Hepatocyte (in vitro differentiated cells): Measurements from ENCODE around the gene SH3BGRL2. TPM values are rescaled to one million over a fixed set of nuclear protein-coding genes. Genes with fewer than 3 reads are reported as not detected.

Source experiments
- DNase-seq: peaks from one replicate; pipeline ENCODE4 v3.0.0-alpha.2; 2016; ENCODE audit warnings: low spot score
- H2AFZ ChIP-seq: fragments of 200-600 bp; sonication (generic); 2 replicates; pipeline ENCODE4 v1.6.0; 2016; ENCODE audit warnings: antibody characterized with exemption, mild to moderate bottlenecking
- H3K27ac ChIP-seq: fragments of 200-600 bp; sonication (generic); 2 replicates; pipeline ENCODE4 v1.5.1; 2016; ENCODE audit warnings: mild to moderate bottlenecking
- H3K27me3 ChIP-seq: fragments of 200-600 bp; sonication (generic); 2 replicates; pipeline ENCODE4 v1.6.1; 2016
- H3K36me3 ChIP-seq: fragments of 200-600 bp; sonication (generic); replicated peaks from 2 replicates; pipeline ENCODE4 v1.5.1; 2016; ENCODE audit warnings: low read depth; ENCODE audit not compliant: insufficient read depth
- H3K4me1 ChIP-seq: fragments of 200-600 bp; sonication (generic); 2 replicates; pipeline ENCODE4 v1.5.1; 2016; ENCODE audit warnings: mild to moderate bottlenecking, moderate library complexity; ENCODE audit not compliant: insufficient read depth
- H3K4me2 ChIP-seq: fragments of 200-600 bp; sonication (generic); 2 replicates; pipeline ENCODE4 v1.6.0; 2016
- H3K4me3 ChIP-seq: fragments of 200-600 bp; sonication (generic); 2 replicates; pipeline ENCODE4 v1.5.1; 2016; ENCODE audit warnings: mild to moderate bottlenecking
- H3K79me2 ChIP-seq: fragments of 200-600 bp; sonication (generic); 2 replicates; pipeline ENCODE4 v1.6.0; 2017; ENCODE audit warnings: mild to moderate bottlenecking
- H3K9me2 ChIP-seq: fragments of 200-600 bp; sonication (generic); replicated peaks from 2 replicates; pipeline ENCODE4 v1.6.0; 2017; ENCODE audit warnings: mild to moderate bottlenecking; ENCODE audit not compliant: insufficient read depth
- H3K9me3 ChIP-seq: fragments of 200-600 bp; sonication (generic); 2 replicates; pipeline ENCODE4 v1.5.1; 2016; ENCODE audit warnings: low read depth, mild to moderate bottlenecking
- H4K20me1 ChIP-seq: fragments of 200-600 bp; sonication (generic); 2 replicates; pipeline ENCODE4 v1.6.0; 2016; ENCODE audit warnings: mild to moderate bottlenecking; ENCODE audit not compliant: insufficient read depth, poor library complexity, severe bottlenecking
- EZH2 ChIP-seq: fragments of 200-600 bp; sonication (generic); IDR thresholded peaks from 2 replicates; pipeline ENCODE4 v1.6.1; 2016; ENCODE audit warnings: antibody characterized with exemption, mild to moderate bottlenecking, borderline replicate concordance
- EZH2phosphoT487 ChIP-seq: fragments of 200-600 bp; sonication (generic); IDR thresholded peaks from one replicate; pipeline ENCODE4 v1.6.1; 2018; ENCODE audit warnings: antibody characterized with exemption, mild to moderate bottlenecking, low read depth, moderate library complexity; ENCODE audit not compliant: unreplicated experiment, severe bottlenecking
- WGBS: methylation state at CpG from one replicate; pipeline ENCODE4 v1.1.6; 2016; ENCODE audit warnings: low lambda C conversion rate; ENCODE audit errors: missing lambda C conversion rate; 5-methylcytosine and 5-hydroxymethylcytosine counted together
- polyA plus RNA-seq: library from polyadenylated mRNA; unstranded; fragments of >200 nt; fragmentation: Nextera tagmentation; extraction: Ambion mirVana; gene quantifications from 2 replicates; pipeline ENCODE4 v1.2.1, GENCODE V29; 2016
- total RNA-seq: library from RNA; depleted of rRNA; stranded (reverse); fragments of >200 nt; gene quantifications from 2 replicates; pipeline ENCODE4 v1.2.3, GENCODE V29; 2014
- TF ChIP-seq, protein P1 (sequence below): fragments of 200-600 bp; sonication (generic); IDR thresholded peaks from 2 replicates; pipeline ENCODE4 v1.5.1; 2016; ENCODE audit warnings: antibody characterized with exemption, mild to moderate bottlenecking; ENCODE audit not compliant: poor library complexity

The SH3BGRL2 gene
- total and polyA plus RNA-seq, 2 experiments from 2014 or later = 24.1 to 71.4 TPM

DNA sequence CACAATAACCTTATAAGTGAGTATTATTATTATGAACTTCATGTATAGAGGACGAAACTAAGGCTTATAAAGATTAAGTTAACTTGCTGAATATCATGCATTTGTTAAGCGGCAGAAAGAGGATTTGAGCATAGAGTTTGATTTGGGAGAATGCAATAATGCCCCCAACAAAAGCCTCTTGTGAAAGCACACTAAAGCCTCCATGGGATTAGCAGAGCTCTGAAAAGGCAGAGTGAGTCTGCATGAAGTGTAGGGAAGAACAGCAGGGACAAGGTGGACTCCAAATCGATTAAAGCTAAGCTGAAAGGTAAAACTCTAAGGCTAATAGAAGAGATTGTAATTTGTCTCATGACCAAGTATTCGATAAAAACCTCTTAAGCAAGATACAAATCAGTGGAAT lies 100.3 kb downstream of the SH3BGRL2 start:
- 94% methylated on average over 4 of the region's 4 CpGs for WGBS

DNA sequence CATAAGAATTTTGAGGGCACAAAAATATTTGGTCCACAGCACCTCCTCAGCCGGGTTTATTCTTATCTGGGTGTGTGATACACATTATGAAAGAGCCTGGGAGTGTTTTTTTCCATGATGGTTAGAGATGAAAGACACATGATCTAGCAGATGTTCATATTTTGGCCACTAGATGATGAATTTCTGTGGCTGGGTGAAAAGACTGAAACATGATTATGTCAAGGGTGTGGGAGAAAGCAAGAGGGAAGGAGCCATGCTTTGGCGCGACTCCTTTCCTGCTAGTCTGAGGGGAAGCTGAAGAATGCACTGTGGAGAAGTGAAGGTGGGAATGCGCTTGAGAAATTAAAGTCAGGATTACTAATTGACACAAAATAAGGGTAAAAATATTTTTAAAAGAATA lies 102.3 kb downstream of the SH3BGRL2 start:
- Histone ChIP-seq H3K36me3 (no peaks in the 10 kb centered on the region), H3K79me2 (no peaks in the 10 kb centered on the region), H3K4me1 (no peaks in the 10 kb centered on the region), H3K4me3 (no peak overlapping the region), H2AFZ (no peak overlapping the region), H3K27me3 (no peaks in the 10 kb centered on the region), H3K9me2 (no peaks in the 10 kb centered on the region), H4K20me1 (no peaks in the 10 kb centered on the region), H3K9me3 (no peaks in the 10 kb centered on the region), H3K27ac (no peak overlapping the region), H3K4me2 (no peak overlapping the region)
- TF ChIP-seq EZH2 = no peak
- TF ChIP-seq, protein P1, sequence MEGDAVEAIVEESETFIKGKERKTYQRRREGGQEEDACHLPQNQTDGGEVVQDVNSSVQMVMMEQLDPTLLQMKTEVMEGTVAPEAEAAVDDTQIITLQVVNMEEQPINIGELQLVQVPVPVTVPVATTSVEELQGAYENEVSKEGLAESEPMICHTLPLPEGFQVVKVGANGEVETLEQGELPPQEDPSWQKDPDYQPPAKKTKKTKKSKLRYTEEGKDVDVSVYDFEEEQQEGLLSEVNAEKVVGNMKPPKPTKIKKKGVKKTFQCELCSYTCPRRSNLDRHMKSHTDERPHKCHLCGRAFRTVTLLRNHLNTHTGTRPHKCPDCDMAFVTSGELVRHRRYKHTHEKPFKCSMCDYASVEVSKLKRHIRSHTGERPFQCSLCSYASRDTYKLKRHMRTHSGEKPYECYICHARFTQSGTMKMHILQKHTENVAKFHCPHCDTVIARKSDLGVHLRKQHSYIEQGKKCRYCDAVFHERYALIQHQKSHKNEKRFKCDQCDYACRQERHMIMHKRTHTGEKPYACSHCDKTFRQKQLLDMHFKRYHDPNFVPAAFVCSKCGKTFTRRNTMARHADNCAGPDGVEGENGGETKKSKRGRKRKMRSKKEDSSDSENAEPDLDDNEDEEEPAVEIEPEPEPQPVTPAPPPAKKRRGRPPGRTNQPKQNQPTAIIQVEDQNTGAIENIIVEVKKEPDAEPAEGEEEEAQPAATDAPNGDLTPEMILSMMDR = no peak
- no peak for TF ChIP-seq EZH2phosphoT487
- WGBS = 95% methylated on average over 4 of the region's 4 CpGs
- DNase-seq = no peak

More for the DNA sequence above, 100.3 kb downstream of the SH3BGRL2 start:
- no peak overlapping the region for H3K4me2 ChIP-seq
- H3K27ac ChIP-seq = no peak overlapping the region
- H3K27me3 ChIP-seq = no peaks in the 10 kb centered on the region
- H4K20me1 ChIP-seq = no peaks in the 10 kb centered on the region
- no peaks in the 10 kb centered on the region for H3K9me3 ChIP-seq
- no peak overlapping the region for H3K4me3 ChIP-seq
- TF ChIP-seq EZH2phosphoT487 = no peak
- TF ChIP-seq, protein P1 = no peak
- TF ChIP-seq EZH2 = no peak
- H2AFZ ChIP-seq = no peak overlapping the region
- no peaks in the 10 kb centered on the region for H3K4me1 ChIP-seq
- no peaks in the 10 kb centered on the region for H3K79me2 ChIP-seq
- no peaks in the 10 kb centered on the region for H3K36me3 ChIP-seq
- no peak for DNase-seq
- no peaks in the 10 kb centered on the region for H3K9me2 ChIP-seq

DNA sequence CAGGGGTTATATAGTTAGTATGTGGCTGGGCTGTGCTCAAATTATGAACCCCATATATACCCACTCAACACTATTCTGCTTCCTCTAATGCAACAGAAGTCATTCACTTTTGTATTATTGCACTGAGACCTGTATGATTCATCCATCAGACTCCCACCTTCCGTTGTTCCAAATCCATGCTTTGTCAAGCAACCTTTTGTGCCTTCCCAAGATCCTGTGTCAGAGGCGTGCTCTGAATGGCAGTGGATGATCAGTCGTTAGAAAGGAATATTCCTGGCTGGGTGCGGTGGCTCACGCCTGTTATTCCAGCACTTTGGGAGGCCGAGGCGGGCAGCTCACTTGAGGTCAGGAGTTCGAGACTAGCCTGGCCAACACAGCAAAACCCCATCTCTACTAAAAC lies 103.2 kb downstream of the SH3BGRL2 start:
- Histone ChIP-seq H3K79me2 (no peaks in the 10 kb centered on the region), H4K20me1 (no peaks in the 10 kb centered on the region), H3K4me2 (no peak overlapping the region), H2AFZ (no peak overlapping the region), H3K4me3 (no peak overlapping the region), H3K9me3 (no peaks in the 10 kb centered on the region), H3K9me2 (no peaks in the 10 kb centered on the region), H3K27ac (no peak overlapping the region), H3K4me1 (no peaks in the 10 kb centered on the region), H3K36me3 (no peaks in the 10 kb centered on the region), H3K27me3 (no peaks in the 10 kb centered on the region)
- TF ChIP-seq, protein P1 = no peak
- TF ChIP-seq EZH2 = no peak
- no peak for TF ChIP-seq EZH2phosphoT487
- 95% methylated on average over 8 of the region's 8 CpGs for WGBS
- DNase-seq = no peak

GRCh38 chr6:79735183-79735582 lies 104.1 kb downstream of the SH3BGRL2 start:
- TF ChIP-seq, protein P1 = no peak

More at GRCh38 chr6:79735183-79735582, 104.1 kb downstream of the SH3BGRL2 start:
- H3K27ac ChIP-seq = no peak overlapping the region
- H3K79me2 ChIP-seq = no peaks in the 10 kb centered on the region
- H3K27me3 ChIP-seq = no peaks in the 10 kb centered on the region
- no peak for DNase-seq
- H2AFZ ChIP-seq = no peak overlapping the region
- no peaks in the 10 kb centered on the region for H3K4me1 ChIP-seq
- 94% methylated on average over 5 of the region's 5 CpGs for WGBS
- H3K9me2 ChIP-seq = no peaks in the 10 kb centered on the region
- H3K9me3 ChIP-seq = no peaks in the 10 kb centered on the region
- no peak overlapping the region for H3K4me2 ChIP-seq
- no peaks in the 10 kb centered on the region for H3K36me3 ChIP-seq
- no peak overlapping the region for H3K4me3 ChIP-seq
- no peaks in the 10 kb centered on the region for H4K20me1 ChIP-seq
